ENCODE data around the gene MACROD2.

- TF ChIP-seq CTCF (optimal IDR thresholded peaks at IDR 0.05 in 1 of 3, IDR thresholded peaks at IDR 0.05 in 1 of 3, conservative IDR thresholded peaks at IDR 0.05 in 1 of 3; ENCODE audit: extremely low read depth in 1 of 3, insufficient read depth in 2 of 3, low read length in 3 of 3) (no peak), EZH2 (IDR thresholded peaks at IDR 0.05; ENCODE audit: low read length) (no peak)
These were observed 1206.3 kb downstream of the MACROD2 start for GRCh38 chr20:15201602-15202001.
